Effector CD4-positive, alpha-beta T cell (primary cell): ENCODE results near the gene ZNF677.
"Not testable (repeated sequence)": the region's sequence is repeated elsewhere in the genome, so short reads cannot be mapped to it uniquely, and the experiment has no call there.

Source experiments
- DNase-seq: peaks from one replicate; pipeline ENCODE4 v3.0.0-alpha.2; 2020

The ZNF677 gene

GRCh38 chr19:53192771-53193534 lies 61.7 kb downstream of the ZNF677 start, which contains the start of gene ZNF665:
TSS of gene ZNF665 (minus strand) at chr19:53193358. CDS start at chr19:53182898, 10,460 bp downstream.
- peak; percentile 64 for DNase-seq

GRCh38 chr19:53190253-53190652 lies 64.4 kb downstream of the ZNF677 start:
- DNase-seq: no peak

GRCh38 chr19:53189691-53190198 lies 64.9 kb downstream of the ZNF677 start:
- DNase-seq: not testable (repeated sequence)
